GM18909 (cell line): Measurements from ENCODE around the gene LTBP1.

Source experiments
- ATAC-seq: cut with Tn5 transposase; IDR thresholded peaks from one replicate; pipeline ENCODE4 v1.9.1; 2021; ENCODE audit warnings: mild to moderate bottlenecking; ENCODE audit not compliant: unreplicated experiment, poor library complexity

Gene LTBP1

DNA sequence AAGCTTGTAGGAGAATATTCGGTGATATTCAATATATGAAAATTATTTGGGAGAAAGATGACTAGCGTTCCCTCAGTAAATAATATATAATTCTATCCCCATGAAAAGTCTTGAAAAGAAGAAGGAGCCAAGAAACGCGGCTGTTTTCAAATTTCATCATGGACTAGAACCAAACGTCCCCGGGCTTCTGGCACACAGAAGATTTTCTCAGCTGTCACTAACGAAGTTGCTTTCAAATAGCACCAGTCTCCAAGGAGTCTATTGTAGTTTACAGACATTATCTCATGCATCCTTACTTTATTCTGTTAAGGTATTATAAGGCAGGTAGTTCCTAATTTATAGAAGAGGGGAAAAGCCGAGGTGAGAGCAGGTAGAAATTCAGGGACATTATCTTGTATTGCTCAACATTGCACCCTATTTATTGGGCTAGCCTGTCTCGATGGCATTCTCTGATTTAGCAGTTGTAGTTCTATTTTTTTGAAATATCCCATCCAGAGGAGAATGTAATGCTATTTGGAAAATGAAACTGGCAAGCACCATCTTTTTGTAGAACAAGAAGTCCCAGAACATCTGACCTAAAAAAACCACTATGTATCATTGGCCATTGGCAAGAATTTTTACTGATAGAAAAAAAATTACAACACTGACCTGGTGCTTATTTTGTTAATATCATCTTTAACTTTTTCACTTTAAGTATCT lies 331.6 kb downstream of the LTBP1 start:
- ATAC-seq, result no peak

DNA sequence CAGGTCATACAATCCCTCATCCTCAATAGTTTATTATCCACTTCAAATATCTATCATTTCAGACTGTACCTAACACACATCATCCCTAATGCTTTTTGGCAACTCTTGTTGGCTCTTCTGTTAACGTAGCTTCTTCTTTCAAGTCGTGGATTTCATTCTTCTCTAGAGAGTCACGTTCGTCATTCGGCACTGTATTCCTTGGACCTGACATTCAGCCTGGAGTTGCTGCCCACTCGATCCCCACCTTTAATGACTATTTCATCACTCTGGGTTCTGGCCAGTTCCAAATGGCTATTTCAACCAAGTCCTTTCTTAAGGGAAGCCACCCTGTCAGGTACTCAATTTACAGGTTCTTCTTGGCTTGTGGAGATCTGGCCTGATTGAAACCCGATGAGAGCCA lies 337.5 kb downstream of the LTBP1 start:
- ATAC-seq, result no peak

- no peak for ATAC-seq
Observed at GRCh38 chr2:33287507-33288005, 340.8 kb downstream of the LTBP1 start.

- ATAC-seq, result no peak
Observed at GRCh38 chr2:33288011-33288410, 341.3 kb downstream of the LTBP1 start.

DNA sequence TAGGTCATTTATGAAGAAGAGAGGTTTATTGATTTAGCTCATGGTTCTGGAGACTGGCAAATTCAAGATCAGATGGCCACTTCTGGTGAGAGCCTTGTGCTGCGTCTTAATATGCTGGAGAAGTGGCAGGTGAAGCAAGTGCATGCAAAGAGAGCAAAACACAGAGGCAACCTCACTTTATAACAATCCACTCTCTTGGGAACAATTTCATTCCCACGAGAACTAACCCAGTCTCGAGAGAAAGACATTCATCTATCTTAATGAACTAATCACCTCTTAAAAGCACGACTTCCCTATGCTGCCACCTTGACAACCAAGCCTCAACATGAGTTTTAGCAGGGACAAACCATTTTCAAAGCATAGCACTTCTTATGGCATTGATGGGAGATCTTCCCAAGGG lies 343.2 kb downstream of the LTBP1 start:
- no peak for ATAC-seq

- no peak for ATAC-seq
Observed at GRCh38 chr2:33291278-33292013, 344.7 kb downstream of the LTBP1 start.

- ATAC-seq, result no peak
Observed at GRCh38 chr2:33292063-33292462, 345.3 kb downstream of the LTBP1 start.

DNA sequence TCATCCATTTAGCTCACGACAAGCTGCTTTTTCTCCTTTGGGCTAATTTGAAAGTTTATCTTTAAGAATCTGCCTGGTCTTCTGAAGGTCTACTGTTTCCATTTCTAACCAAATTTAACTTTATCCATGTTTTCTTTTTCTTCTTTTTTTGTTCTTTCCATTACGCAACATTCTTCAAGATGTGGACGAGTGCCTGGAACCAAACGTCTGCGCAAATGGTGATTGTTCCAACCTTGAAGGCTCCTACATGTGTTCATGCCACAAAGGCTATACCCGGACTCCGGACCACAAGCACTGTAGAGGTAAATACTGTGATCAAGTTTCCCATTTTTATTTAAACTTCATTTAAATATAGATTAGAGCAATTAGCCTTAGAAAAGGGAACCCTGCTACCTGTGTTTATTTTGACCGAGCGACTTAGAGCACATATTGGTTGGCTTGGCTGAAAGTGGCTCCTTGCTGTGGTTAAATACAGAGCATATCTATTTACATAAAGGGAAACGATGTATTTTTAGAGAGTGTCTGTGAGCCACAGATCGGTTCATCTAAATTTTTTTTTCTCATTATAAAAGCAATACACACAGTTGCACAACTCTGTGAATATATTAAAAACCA lies 346.3 kb downstream of the LTBP1 start:
- no peak for ATAC-seq

GRCh38 chr2:33298233-33298632 lies 351.5 kb downstream of the LTBP1 start:
- no peak for ATAC-seq

DNA sequence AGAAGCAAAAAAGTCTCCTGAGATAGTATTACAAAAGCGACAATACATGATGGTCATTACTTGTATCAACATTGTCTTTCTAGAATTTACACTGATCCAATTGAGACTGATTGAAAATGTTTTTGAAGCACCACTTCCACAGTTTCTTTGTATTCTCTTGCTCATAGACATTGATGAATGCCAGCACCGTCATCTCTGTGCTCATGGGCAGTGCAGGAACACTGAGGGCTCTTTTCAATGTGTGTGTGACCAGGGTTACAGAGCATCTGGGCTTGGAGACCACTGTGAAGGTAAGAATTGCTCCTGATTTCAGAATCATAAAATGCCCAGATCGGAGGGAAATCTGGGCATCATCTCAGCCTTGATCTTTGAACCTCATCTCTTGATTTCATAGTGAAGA lies 354.6 kb downstream of the LTBP1 start:
- ATAC-seq, result no peak

- no peak for ATAC-seq
Observed at GRCh38 chr2:33302348-33302747, 355.6 kb downstream of the LTBP1 start.

- no peak for ATAC-seq
Observed at GRCh38 chr2:33304032-33304864, 357.5 kb downstream of the LTBP1 start.

DNA sequence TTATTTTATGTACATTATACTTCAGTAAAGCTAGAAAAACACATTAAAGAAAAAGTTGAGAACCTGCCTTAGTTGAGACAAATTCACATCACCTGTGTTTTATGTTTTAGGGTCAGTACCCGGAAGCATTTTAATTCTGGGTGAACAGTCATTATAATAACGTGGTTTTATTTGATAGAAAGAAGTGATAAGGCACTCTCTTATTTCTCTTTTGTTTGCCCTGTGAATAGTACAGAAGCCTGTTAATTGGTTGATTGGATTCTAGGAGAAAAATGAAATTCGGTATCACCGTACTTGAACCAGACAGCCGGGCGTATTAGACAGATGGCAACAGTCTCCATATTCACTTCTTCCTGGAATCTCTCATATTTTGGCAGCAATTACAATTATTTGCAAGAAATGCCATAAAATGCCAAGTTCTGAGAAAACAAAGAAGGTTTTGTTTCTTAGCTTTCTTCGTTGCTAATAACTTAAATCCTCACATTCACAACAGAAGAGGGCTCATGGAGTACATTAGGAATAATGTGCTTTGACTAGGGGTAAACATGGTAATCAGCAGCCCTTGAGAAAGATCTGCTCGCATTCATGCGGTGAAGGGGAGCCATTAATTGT lies 361.0 kb downstream of the LTBP1 start:
- ATAC-seq, result no peak

DNA sequence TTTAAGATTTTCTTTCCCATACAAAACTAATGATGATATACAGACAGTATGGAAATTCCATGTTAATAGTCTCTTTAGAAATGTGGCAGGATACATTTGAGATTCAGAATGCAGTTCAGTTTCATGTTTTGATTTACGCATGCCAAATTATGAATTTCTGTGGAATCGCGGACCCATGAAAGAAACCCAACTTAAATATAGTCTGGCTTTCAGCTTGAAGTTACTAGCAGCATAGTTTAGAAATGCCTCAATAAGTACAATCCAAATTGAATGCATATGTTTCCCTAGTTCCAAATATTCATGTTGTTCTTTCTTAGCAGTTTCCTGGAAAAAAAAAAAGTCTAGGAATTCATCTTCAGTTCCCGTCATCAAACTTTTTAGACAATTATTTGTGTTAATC lies 365.6 kb downstream of the LTBP1 start:
- no peak for ATAC-seq

DNA sequence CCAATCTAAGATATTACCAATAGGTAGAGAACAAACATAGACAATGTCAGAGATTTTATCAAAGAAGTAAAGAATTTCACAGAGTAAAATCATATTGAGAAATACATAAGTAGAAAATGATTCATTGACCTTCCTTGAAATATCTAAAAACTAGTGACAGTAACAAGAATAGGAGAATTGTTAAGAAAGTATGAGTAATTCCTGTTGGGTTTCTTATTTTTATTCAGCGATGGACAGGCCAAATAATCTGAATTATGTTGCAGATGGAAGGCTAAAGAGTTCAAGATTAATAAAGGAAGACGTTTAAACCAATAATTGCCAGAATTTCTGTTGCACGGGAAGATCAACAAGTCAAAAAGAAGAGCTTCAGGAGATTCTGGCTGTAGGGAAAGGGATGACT lies 366.3 kb downstream of the LTBP1 start:
- no peak for ATAC-seq

GRCh38 chr2:33314541-33314940 lies 367.8 kb downstream of the LTBP1 start:
- ATAC-seq, result no peak

GRCh38 chr2:33316328-33316727 lies 369.6 kb downstream of the LTBP1 start:
- no peak for ATAC-seq

DNA sequence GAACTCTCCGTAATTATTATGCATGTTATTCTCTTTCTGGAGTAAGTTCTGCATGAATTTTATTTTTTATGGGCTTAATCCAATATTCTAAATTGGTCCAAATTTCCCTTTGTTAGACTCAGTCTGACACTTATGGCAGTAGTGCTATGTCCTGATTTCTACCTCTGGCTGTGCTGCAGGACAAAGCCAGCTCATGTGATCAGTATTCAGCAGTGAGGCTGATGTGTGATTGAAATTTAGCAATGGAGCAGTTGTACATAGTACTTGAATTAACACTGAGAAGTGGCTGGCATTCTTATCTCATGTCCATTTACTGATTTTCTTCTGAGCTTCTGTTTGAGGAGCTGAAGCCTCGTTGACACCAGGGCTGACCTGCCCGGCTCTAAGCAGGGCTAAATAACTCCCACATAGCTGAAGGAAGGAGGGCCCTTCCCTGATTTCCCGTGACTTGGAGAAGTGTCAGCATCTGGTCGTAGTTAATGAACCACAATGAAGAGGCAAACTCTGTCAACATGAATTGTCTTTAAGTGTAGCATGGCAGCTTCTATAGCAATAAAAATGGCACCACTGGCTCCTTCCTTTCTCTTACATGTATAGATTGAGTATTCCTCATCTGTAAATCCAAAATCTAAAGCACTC lies 370.7 kb downstream of the LTBP1 start:
- ATAC-seq, result no peak

DNA sequence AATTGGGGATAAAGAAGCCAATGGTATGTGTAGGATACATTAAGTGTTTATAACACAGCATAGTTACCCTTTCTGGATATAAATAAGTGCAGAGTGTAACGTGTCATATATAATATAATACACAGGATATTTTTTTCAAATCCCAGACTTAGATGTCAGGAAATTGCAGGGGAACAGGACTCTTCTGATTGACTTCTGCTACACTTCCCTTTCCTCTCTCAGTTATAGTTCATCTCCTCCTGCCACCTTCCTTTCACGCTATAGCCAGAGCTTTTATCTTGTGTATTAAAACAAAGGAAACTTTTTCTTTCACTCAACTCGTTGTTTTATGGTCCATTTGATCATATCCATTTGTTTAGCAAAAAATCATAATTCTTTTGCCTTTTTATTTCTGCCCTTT lies 371.7 kb downstream of the LTBP1 start:
- no peak for ATAC-seq

DNA sequence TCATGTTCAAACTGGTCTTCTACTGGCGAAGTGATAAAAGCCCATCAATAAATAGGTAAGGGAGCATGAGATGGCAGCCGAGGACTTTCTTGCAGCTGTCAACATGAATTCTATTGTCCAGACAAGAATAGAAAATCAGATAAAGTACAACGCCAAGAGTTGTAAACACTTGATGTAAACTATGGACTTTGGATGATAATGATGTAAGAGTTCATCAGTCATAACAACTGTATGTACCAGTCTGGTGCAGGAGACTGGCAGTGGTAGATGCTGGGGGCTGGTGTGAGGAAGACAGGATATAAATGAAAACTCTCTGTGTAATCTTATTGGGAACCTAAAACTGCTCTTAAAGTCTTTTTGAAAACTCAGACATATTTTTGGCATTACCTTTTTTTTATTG lies 373.8 kb downstream of the LTBP1 start:
- no peak for ATAC-seq
